ENCODE results near the gene TCAP. TPM values are rescaled to one million over a fixed set of nuclear protein-coding genes. Genes with fewer than 3 reads are reported as not detected.

Gene TCAP
- total and polyA plus RNA-seq, 2 experiments from 2014 or later = 79.1 to 105 TPM

DNA sequence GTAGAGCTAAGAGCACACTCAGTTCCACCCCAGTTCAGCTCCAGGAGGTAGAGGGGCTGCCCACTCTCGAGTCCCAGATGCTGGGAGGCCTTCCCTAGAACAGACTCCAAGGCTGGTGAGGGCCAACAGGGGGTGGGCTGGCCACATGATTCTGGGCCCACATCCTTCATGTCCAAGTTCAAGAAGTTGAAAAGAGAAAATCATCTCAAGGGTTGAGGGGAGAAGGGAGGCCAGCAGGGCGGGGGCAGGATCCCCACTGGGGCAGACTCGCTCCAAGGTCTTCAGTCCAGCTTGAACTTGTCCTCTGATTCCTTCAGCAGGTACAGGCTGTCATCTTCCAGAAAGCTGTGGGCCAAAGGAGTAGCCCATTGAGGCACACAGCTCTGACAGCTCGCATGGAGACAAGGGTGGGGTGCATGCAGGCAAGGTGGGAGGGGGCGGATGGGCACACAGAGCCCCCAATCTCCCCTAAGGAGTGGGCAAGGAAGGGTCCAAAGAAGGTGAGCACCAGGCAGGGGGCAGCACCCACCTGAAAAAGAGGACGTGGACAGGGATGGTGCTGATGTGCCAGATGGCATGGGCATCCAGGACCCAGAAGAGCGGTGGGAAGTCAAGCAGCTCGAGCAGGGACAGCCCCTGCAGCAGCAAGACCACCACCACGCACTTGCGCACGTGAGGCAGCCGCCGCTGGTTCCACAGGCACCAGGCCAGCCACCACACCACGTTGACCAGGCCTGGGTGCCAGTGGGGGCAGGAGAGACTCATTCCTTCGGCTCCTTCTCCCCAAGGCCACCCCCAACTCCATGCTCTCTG lies 7.6 kb downstream of the TCAP start:
- DNase-seq (ENCODE audit: low read depth in 1 of 2, low spot score in 1 of 2) = no peak
- Histone ChIP-seq H3K27ac (no peak overlapping the region), H3K27me3 (no peaks in the 10 kb centered on the region), H3K36me3 (no peaks in the 10 kb centered on the region), H3K4me3 (no peak overlapping the region), H3K4me1 (ENCODE audit: low read depth) (peaks cover 40% of the 10 kb centered on the region), H3K9me3 (ENCODE audit: low read depth) (no peaks in the 10 kb centered on the region)
- no peak for TF ChIP-seq CTCF (IDR thresholded peaks at IDR 0.05; ENCODE audit: low read depth, low read length)

DNA sequence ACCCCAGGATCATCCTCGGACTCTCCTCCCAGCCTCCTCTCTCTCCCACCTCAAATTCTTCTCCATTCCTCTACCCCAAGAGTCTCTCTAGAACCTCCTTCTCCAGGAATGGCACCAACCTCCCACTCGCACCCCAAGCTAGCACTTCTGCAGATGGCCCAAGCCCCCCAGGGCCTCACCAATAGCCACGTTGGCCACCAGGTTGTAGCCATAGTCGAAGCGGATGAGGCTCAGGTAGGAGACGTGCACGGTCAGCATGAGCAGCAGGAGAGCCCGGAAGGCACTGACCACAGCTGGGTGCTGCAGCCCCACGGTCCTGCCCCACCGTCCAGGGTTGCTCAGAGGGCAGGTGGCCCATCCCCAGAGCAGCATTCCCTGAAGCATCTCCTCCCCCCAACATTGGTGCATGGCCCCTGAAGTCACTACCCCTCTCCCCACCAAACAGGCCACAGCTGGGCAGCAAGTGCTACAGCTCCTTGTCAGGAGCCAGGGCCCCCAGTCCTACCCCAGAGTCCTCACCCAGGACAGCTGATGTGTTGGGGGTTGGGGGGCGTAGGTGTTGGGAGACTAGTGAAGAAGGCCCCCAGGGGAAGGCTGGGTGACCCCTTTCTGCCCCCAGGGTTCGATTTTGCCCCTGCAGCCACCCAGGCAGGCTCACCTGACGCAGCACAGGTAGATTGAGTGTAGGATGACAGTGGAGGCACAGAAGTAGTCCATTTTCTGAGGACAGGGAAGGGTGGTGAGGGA lies 8.4 kb downstream of the TCAP start:
- Histone ChIP-seq H3K4me1 (ENCODE audit: low read depth) (peaks cover 47% of the 10 kb centered on the region), H3K27me3 (no peaks in the 10 kb centered on the region), H3K9me3 (ENCODE audit: low read depth) (no peaks in the 10 kb centered on the region), H3K27ac (peak overlapping the region; percentile 98), H3K36me3 (no peaks in the 10 kb centered on the region), H3K4me3 (no peak overlapping the region)
- no peak for DNase-seq (ENCODE audit: low read depth in 1 of 2, low spot score in 1 of 2)
- TF ChIP-seq CTCF (IDR thresholded peaks at IDR 0.05; ENCODE audit: low read depth, low read length) = no peak

DNA sequence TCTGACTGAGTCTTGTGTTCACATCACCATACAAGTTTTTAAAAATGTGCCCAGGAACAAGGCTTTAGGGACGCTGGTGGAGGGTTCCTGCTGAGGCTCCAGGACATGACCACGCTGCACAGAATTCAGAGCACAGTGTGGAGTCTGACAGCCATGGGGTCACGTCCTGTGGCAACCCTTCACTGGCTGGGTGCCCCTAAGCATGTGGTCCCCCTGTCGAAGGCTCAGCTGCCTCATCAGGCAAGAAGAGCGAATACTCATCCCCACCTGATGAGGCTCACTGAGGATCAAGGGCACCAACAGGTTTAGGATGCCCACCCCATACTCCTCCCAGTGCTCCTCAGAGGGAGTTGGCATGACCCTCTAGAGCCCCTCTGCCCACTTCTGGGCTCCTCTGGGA lies 9.0 kb downstream of the TCAP start:
- no peaks in the 10 kb centered on the region for H3K27me3 ChIP-seq
- H3K9me3 ChIP-seq (ENCODE audit: low read depth) = no peaks in the 10 kb centered on the region
- no peaks in the 10 kb centered on the region for H3K36me3 ChIP-seq
- no peak overlapping the region for H3K4me3 ChIP-seq
- peaks cover 50% of the 10 kb centered on the region for H3K4me1 ChIP-seq (ENCODE audit: low read depth)
- TF ChIP-seq CTCF (IDR thresholded peaks at IDR 0.05; ENCODE audit: low read depth, low read length) = no peak
- DNase-seq (ENCODE audit: low read depth in 1 of 2, low spot score in 1 of 2) = no peak
- peak overlapping the region; percentile 98 for H3K27ac ChIP-seq

- DNase-seq (ENCODE audit: low read depth in 1 of 2, low spot score in 1 of 2) = peak; percentile 62 to 81
- H3K9me3 ChIP-seq (ENCODE audit: low read depth) = no peaks in the 10 kb centered on the region
- no peak for TF ChIP-seq CTCF (IDR thresholded peaks at IDR 0.05; ENCODE audit: low read depth, low read length)
- H3K27me3 ChIP-seq = no peaks in the 10 kb centered on the region
- peaks cover 54% of the 10 kb centered on the region for H3K4me1 ChIP-seq (ENCODE audit: low read depth)
- H3K4me3 ChIP-seq = no peak overlapping the region
- H3K36me3 ChIP-seq = no peaks in the 10 kb centered on the region
- peak overlapping the region; percentile 98 for H3K27ac ChIP-seq
These were observed 9.7 kb downstream of the TCAP start for GRCh38 chr17:39674702-39675389.

GRCh38 chr17:39675390-39676082 lies 10.4 kb downstream of the TCAP start:
- H3K27ac ChIP-seq = peak overlapping the region; percentile 98
- H3K4me3 ChIP-seq = no peak overlapping the region
- H3K27me3 ChIP-seq = no peaks in the 10 kb centered on the region
- peaks cover 57% of the 10 kb centered on the region for H3K4me1 ChIP-seq (ENCODE audit: low read depth)
- H3K36me3 ChIP-seq = no peaks in the 10 kb centered on the region
- H3K9me3 ChIP-seq (ENCODE audit: low read depth) = no peaks in the 10 kb centered on the region
- TF ChIP-seq CTCF (IDR thresholded peaks at IDR 0.05; ENCODE audit: low read depth, low read length) = no peak
- DNase-seq (ENCODE audit: low read depth in 1 of 2, low spot score in 1 of 2) = no peak
